Measurements from ENCODE around the gene MTCL1.

GRCh38 chr18:8684577-8684976 is 20.8 kb upstream of the MTCL1 start:
- TF ChIP-seq CTCF (IDR thresholded peaks at IDR 0.05; ENCODE audit: control extremely low read depth in 1 of 3, insufficient read depth in 1 of 3, low read depth in 1 of 3, low read length in 3 of 3) (no peak), EP300 (IDR thresholded peaks at IDR 0.05; ENCODE audit: borderline replicate concordance in 1 of 2, low read depth in 2 of 2, low read length in 2 of 2) (no peak), POLR2A (IDR thresholded peaks at IDR 0.05; ENCODE audit: control extremely low read depth in 1 of 2, low read depth in 2 of 2, low read length in 2 of 2) (no peak), MAFK (IDR thresholded peaks at IDR 0.05; ENCODE audit: low read depth, low read length) (no peak)
